ENCODE measurements around the gene MRPL49. TPM values are rescaled to one million over a fixed set of nuclear protein-coding genes. Genes with fewer than 3 reads are reported as not detected.
A peak's percentile ranks its signal among the peaks of the same experiment; 100 is the strongest.
"Not testable (repeated sequence)": the region's sequence is repeated elsewhere in the genome, so short reads cannot be mapped to it uniquely, and the experiment has no call there.

MRPL49 gene
- total and polyA plus RNA-seq, 2 of the 13 experiments (the other 11 are each of a cell fraction or from before 2014, with no cell fraction given): 39.2 to 53.3 TPM

DNA sequence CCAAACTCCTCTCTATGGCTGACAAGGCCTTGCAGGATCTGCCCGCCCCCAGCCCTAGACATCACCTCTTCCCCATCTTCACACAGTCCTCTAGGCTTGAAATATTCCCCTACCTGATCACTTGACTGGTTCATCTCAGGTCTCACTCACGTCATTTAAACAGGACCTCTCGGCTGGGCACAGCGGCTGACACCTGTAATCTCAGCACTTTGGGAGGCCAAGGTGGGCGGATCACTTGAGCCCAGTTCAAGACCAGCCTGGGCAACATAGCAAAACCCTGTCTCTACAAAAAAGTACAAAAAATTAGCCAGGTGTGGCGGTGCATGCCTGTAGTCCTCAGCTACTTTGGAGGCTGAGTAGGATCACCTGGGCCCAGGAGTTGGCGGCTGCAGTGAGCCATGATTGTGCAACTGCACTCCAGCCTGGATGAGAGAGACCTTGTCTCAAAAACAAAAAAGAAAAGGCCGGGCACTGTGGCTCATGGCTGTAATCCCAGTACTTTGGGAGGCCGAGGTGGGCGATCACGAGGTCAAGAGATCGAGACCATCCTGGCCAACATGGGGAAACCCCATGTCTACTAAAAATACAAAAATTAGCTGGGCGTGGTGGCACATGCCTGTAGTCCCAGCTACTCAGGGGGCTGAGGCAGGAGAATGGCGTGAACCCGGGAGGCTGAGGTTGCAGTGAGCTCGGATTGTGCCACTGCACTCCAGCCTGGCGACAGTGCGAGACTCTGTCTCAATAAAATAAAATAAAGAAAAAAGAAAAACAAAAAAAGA is 3.0 kb upstream of the MRPL49 start:
- BruUV-seq (replicated peaks); intact Hi-C loops (cut with micrococcal nuclease; ENCODE audit: unreplicated experiment): not testable (repeated sequence)

More for the DNA sequence above, 3.0 kb upstream of the MRPL49 start:
- H3K4me3 ChIP-seq (replicated peaks in 1 of 3; ENCODE audit: insufficient read depth in 1 of 3, low read depth in 2 of 3, low read length in 3 of 3); DNase-seq (ENCODE audit: low spot score); H3K9ac ChIP-seq (ENCODE audit: insufficient read depth, low read depth, low read length); H3K27me3 ChIP-seq (ENCODE audit: control insufficient read depth in 1 of 2, insufficient read depth in 2 of 2, low read length in 2 of 2); CTCF ChIA-PET (ENCODE audit: low intra/inter-chr PET ratio, low total read pairs); FAIRE-seq; H4K20me1 ChIP-seq (ENCODE audit: insufficient read depth, low read length); H3K9me3 ChIP-seq (ENCODE audit: low read length); ATAC-seq; H3K4me2 ChIP-seq (ENCODE audit: low read depth, low read length); H2AFZ ChIP-seq (ENCODE audit: low read length); H3K27ac ChIP-seq (ENCODE audit: extremely low read length, insufficient read depth, low read length); in situ Hi-C loops (cut with HindIII; ENCODE audit: extremely low pct_ligation_motif_present, low pct_unique_long_range_greater_than_20kb): not testable (repeated sequence)
- WGBS (ENCODE audit: low lambda C conversion rate): 97% methylated on average over 18 of the region's 18 CpGs
- POLR2A ChIA-PET: interaction anchor here (1.3 to 4.9 kb wide), 6 partner anchors 9 to 63 kb away, joined by 3 to 72 read pairs (median 8); partner anchors contain the start of genes CAPN1, SPDYC and SYVN1
- Histone ChIP-seq H3K36me3 (replicated peaks in 1 of 2; ENCODE audit: control insufficient read depth in 1 of 2, insufficient read depth in 2 of 2, low read length in 2 of 2) (peaks cover 7 to 23% of the 10 kb centered on the region in 2 experiments; a peak in 4 of 5 replicates), H3K79me2 (ENCODE audit: insufficient read depth, low read length) (peaks cover 35% of the 10 kb centered on the region), H3K4me1 (ENCODE audit: insufficient read depth, low read length) (peaks cover 46% of the 10 kb centered on the region)
- 0 out of 2 replicates have a peak, but pooled peaks have one; percentile 8 for TF ChIP-seq FOSL1 (CRISPR knock-in tag; IDR thresholded peaks at IDR 0.05; ENCODE audit: borderline replicate concordance)
- TF ChIP-seq CEBPB (IDR thresholded peaks at IDR 0.05; ENCODE audit: borderline replicate concordance, low read depth, low read length): peak; percentile 57; the same call in 1 of the 2 replicates
- TF ChIP-seq ZNF12 (CRISPR knock-in tag; IDR thresholded peaks at IDR 0.05): 0 out of 2 replicates have a peak, but pooled peaks have one; percentile 28
- TF ChIP-seq ZBTB33 (CRISPR knock-in tag; IDR thresholded peaks at IDR 0.05): peak; percentile 55; the same call in 1 of the 2 replicates

All from HepG2 (cell line).